GM23248 (cell line): ENCODE measurements around the gene IL17RE. TPM values are rescaled to one million over a fixed set of nuclear protein-coding genes. Genes with fewer than 3 reads are reported as not detected.

ENCODE experiments used
- DNase-seq: peaks from one replicate; pipeline ENCODE4 v3.0.0-alpha.2; 2015
- H2AFZ ChIP-seq: fragments of 200-600 bp; sonication (generic); 2 replicates; pipeline ENCODE4 v1.6.1; 2016; ENCODE audit warnings: antibody characterized with exemption
- H3F3A ChIP-seq: fragments of 200-600 bp; sonication (generic); 2 replicates; pipeline ENCODE4 v1.6.1; 2016; ENCODE audit warnings: mild to moderate bottlenecking, antibody characterized with exemption, mixed run types; ENCODE audit not compliant: insufficient read depth
- H3K27ac ChIP-seq: fragments of 200-600 bp; sonication (generic); 2 replicates; pipeline ENCODE4 v1.5.1; 2016; ENCODE audit warnings: mild to moderate bottlenecking
- H3K27me3 ChIP-seq: fragments of 200-600 bp; sonication (generic); replicated peaks from 2 replicates; pipeline ENCODE4 v1.6.1; 2016; ENCODE audit warnings: mild to moderate bottlenecking; ENCODE audit not compliant: insufficient read depth
- H3K36me3 ChIP-seq: fragments of 200-600 bp; sonication (generic); 2 replicates; pipeline ENCODE4 v1.6.1; 2016; ENCODE audit warnings: low read depth, mild to moderate bottlenecking
- H3K4me1 ChIP-seq: fragments of 200-600 bp; sonication (generic); 2 replicates; pipeline ENCODE4 v1.6.1; 2016; ENCODE audit warnings: mild to moderate bottlenecking; ENCODE audit not compliant: insufficient read depth
- H3K4me2 ChIP-seq: fragments of 200-600 bp; sonication (generic); one replicate; pipeline ENCODE4 v1.6.1; 2016; ENCODE audit warnings: mild to moderate bottlenecking; ENCODE audit not compliant: unreplicated experiment
- H3K4me3 ChIP-seq: fragments of 200-600 bp; sonication (generic); 2 replicates; pipeline ENCODE4 v1.5.1; 2016; ENCODE audit warnings: mild to moderate bottlenecking
- H3K79me2 ChIP-seq: fragments of 200-600 bp; sonication (generic); 2 replicates; pipeline ENCODE4 v1.6.1; 2016; ENCODE audit warnings: mild to moderate bottlenecking; ENCODE audit not compliant: insufficient read depth
- H3K9ac ChIP-seq: fragments of 200-600 bp; sonication (generic); 2 replicates; pipeline ENCODE4 v1.6.1; 2016; ENCODE audit warnings: mild to moderate bottlenecking
- H3K9me2 ChIP-seq: fragments of 200-600 bp; sonication (generic); 2 replicates; pipeline ENCODE4 v1.6.1; 2016; ENCODE audit warnings: mixed run types, mild to moderate bottlenecking, moderate library complexity; ENCODE audit not compliant: insufficient read depth
- H3K9me3 ChIP-seq: fragments of 200-600 bp; sonication (generic); one replicate; pipeline ENCODE4 v1.6.1; 2017; ENCODE audit warnings: low read depth
- H4K20me1 ChIP-seq: fragments of 200-600 bp; sonication (generic); 2 replicates; pipeline ENCODE4 v1.6.0; 2016; ENCODE audit not compliant: insufficient read depth
- EZH2 ChIP-seq: fragments of 200-600 bp; sonication (generic); IDR thresholded peaks from 2 replicates; pipeline ENCODE4 v1.6.1; 2018; ENCODE audit warnings: antibody characterized with exemption, mild to moderate bottlenecking; ENCODE audit not compliant: insufficient read depth, poor library complexity, severe bottlenecking
- EZH2phosphoT487 ChIP-seq: fragments of 200-600 bp; sonication (generic); IDR thresholded peaks from 2 replicates; pipeline ENCODE4 v1.6.1; 2018; ENCODE audit warnings: antibody characterized with exemption, moderate library complexity, mild to moderate bottlenecking, low read depth; ENCODE audit not compliant: insufficient read depth
- whole genome bisulfite sequencing, 2 experiments: methylation state at CpG; one replicate each; pipeline ENCODE4 v1.1.6; 2015 to 2017; ENCODE audit warnings: low lambda C conversion rate in 2 of 2, low coverage in 1 of 2; ENCODE audit errors: missing lambda C conversion rate in 2 of 2; 5-methylcytosine and 5-hydroxymethylcytosine counted together
- in situ Hi-C: fragments of 300-500 bp; cut with MboI; formaldehyde crosslinking; loops from 2 replicates; pipeline ENCODE4 v1.15.0; 2020
- polyA plus RNA-seq: library from polyadenylated mRNA; unstranded; fragments of >200 nt; fragmentation: Nextera tagmentation; extraction: Ambion mirVana; gene quantifications from 2 replicates; pipeline ENCODE4 v1.2.1, GENCODE V29; 2016
- total RNA-seq: library from RNA; depleted of rRNA; stranded (reverse); fragments of >200 nt; shearing (Covaris generic); gene quantifications from 2 replicates; pipeline ENCODE4 v1.2.3, GENCODE V29; 2014

The IL17RE gene
- total and polyA plus RNA-seq, 2 experiments from 2014 or later, result 0.24 to 5.5 TPM

DNA sequence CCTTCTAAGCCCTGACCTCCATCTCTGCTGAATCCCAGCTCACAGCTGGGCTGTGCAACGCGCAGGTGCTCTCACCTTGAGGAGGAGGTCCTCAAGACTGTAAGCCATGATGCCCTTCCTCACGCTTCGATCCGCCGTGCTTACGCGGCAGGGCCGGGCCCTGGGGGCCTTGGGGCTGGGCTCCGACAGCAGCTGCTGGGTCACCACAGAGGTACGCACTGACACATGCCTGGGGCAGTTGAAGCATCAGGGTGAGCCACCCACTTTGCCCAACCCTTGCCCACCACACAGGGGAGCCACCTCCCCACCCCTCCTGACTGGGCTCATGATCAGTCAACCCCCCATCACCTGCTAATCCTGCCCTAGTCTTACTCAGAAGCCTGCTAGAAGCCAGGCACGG is 25.7 kb upstream of the IL17RE start:
- Histone ChIP-seq H3K9ac (no peak overlapping the region), H3K4me2 (no peak overlapping the region), H3K36me3 (no peaks in the 10 kb centered on the region), H3F3A (no peaks in the 10 kb centered on the region), H2AFZ (no peak overlapping the region), H3K9me3 (no peaks in the 10 kb centered on the region), H3K79me2 (no peaks in the 10 kb centered on the region), H4K20me1 (no peaks in the 10 kb centered on the region), H3K27ac (no peak overlapping the region), H3K4me3 (no peak overlapping the region), H3K9me2 (no peaks in the 10 kb centered on the region), H3K4me1 (no peaks in the 10 kb centered on the region; the same call in 1 of the 2 replicates), H3K27me3 (no peaks in the 10 kb centered on the region)
- 75 to 79% methylated on average over 9 to 12 of the region's 12 CpGs for WGBS, 2 experiments
- in situ Hi-C loops, result no loop called here
- no peak for TF ChIP-seq EZH2
- no peak for TF ChIP-seq EZH2phosphoT487
- DNase-seq, result no peak

- TF ChIP-seq EZH2 (no peak), EZH2phosphoT487 (no peak)
- no peak overlapping the region for H2AFZ ChIP-seq
- H3F3A ChIP-seq, result peaks cover 6% of the 10 kb centered on the region
- H3K9me2 ChIP-seq, result no peaks in the 10 kb centered on the region
- in situ Hi-C loops, result no loop called here
- no peak overlapping the region for H3K4me2 ChIP-seq
- no peaks in the 10 kb centered on the region for H3K9me3 ChIP-seq
- H3K4me1 ChIP-seq, result peaks cover 3% of the 10 kb centered on the region
- no peak for DNase-seq
- H3K79me2 ChIP-seq, result no peaks in the 10 kb centered on the region
- H3K9ac ChIP-seq, result no peak overlapping the region
- 65 to 68% methylated on average over 4 to 5 of the region's 5 CpGs for WGBS, 2 experiments
- H4K20me1 ChIP-seq, result no peaks in the 10 kb centered on the region
- H3K36me3 ChIP-seq, result no peaks in the 10 kb centered on the region
- H3K4me3 ChIP-seq, result no peak overlapping the region
- no peaks in the 10 kb centered on the region for H3K27me3 ChIP-seq
- H3K27ac ChIP-seq, result no peak overlapping the region
Observed at GRCh38 chr3:9878700-9879099, 23.9 kb upstream of the IL17RE start.

- H3K9me2 ChIP-seq, result no peaks in the 10 kb centered on the region
- WGBS, 2 experiments, result 90 to 93% methylated on average over 6 to 7 of the region's 7 CpGs
- H2AFZ ChIP-seq, result no peak within 1 kb of the TSS; the same call in 1 of the 2 replicates
- no peak for TF ChIP-seq EZH2
- TF ChIP-seq EZH2phosphoT487, result no peak
- peaks cover 15% of the 10 kb centered on the region for H3K4me1 ChIP-seq
- no peak within 1 kb of the TSS for H3K27ac ChIP-seq
- no peaks in the 10 kb centered on the region for H3K27me3 ChIP-seq
- H3K9ac ChIP-seq, result no peak within 1 kb of the TSS
- H3K36me3 ChIP-seq, result no peaks in the 10 kb centered on the region
- in situ Hi-C loops, result no loop called here
- no peak for DNase-seq
- no peak within 1 kb of the TSS for H3K4me2 ChIP-seq
- H3K79me2 ChIP-seq, result no peaks in the 10 kb centered on the region
- no peaks in the 10 kb centered on the region for H3K9me3 ChIP-seq
- H4K20me1 ChIP-seq, result no peaks in the 10 kb centered on the region
- H3K4me3 ChIP-seq, result no peak within 1 kb of the TSS
- H3F3A ChIP-seq, result peaks cover 15% of the 10 kb centered on the region
Observed at GRCh38 chr3:9879830-9880549, 22.7 kb upstream of the IL17RE start, which contains the start of gene CIDEC. Gene CIDEC (minus strand): TSS chr3:9880253. CDS start chr3:9878486, 1,767 bp downstream.

- Histone ChIP-seq H2AFZ (no peak overlapping the region), H3F3A (peaks cover 15% of the 10 kb centered on the region), H3K36me3 (no peaks in the 10 kb centered on the region), H3K9ac (no peak overlapping the region), H3K27me3 (no peaks in the 10 kb centered on the region), H4K20me1 (no peaks in the 10 kb centered on the region), H3K27ac (no peak overlapping the region), H3K4me3 (no peak overlapping the region), H3K4me2 (no peak overlapping the region), H3K9me3 (no peaks in the 10 kb centered on the region), H3K79me2 (no peaks in the 10 kb centered on the region), H3K4me1 (peaks cover 15% of the 10 kb centered on the region), H3K9me2 (no peaks in the 10 kb centered on the region)
- in situ Hi-C loops, result no loop called here
- 83 to 95% methylated on average over 1 of the region's 1 CpG for WGBS, 2 experiments
- TF ChIP-seq EZH2phosphoT487, result no peak
- no peak for TF ChIP-seq EZH2
- DNase-seq, result no peak
Observed at GRCh38 chr3:9881441-9881840, 21.2 kb upstream of the IL17RE start.
